Astrocyte of the spinal cord (primary cell): ENCODE results near the gene ATF7.
"Not testable (repeated sequence)": the region's sequence is repeated elsewhere in the genome, so short reads cannot be mapped to it uniquely, and the experiment has no call there.

ENCODE experiments used
- DNase-seq: peaks from one replicate; pipeline ENCODE4 v3.0.0; 2011; ENCODE audit warnings: low read depth, low spot score
- H3K4me3 ChIP-seq: 2 replicates; pipeline ENCODE4 v1.5.1; 2011; ENCODE audit warnings: low read depth, mild to moderate bottlenecking, low read length, moderate library complexity
- CTCF ChIP-seq: IDR thresholded peaks from 2 replicates; pipeline ENCODE4 v1.5.1; 2012; ENCODE audit warnings: low read depth, mild to moderate bottlenecking, low read length, inconsistent platforms
- in situ Hi-C: cut with HindIII; loops from 2 replicates; pipeline ENCODE4 v1.10.0; 2017; ENCODE audit warnings: low sequenced_read_pairs

The ATF7 gene

GRCh38 chr12:53558631-53559030 is 67.6 kb downstream of the ATF7 start:
- no peak for TF ChIP-seq CTCF
- in situ Hi-C loops: no loop called here
- H3K4me3 ChIP-seq: no peak overlapping the region
- DNase-seq: no peak

- no peak for DNase-seq
- TF ChIP-seq CTCF: no peak
- in situ Hi-C loops: no loop called here
Measured at GRCh38 chr12:53552361-53553327, 73.5 kb downstream of the ATF7 start.

GRCh38 chr12:53551889-53552291 is 74.3 kb downstream of the ATF7 start:
- in situ Hi-C loops: no loop called here
- DNase-seq: peak; percentile 27
- no peak for TF ChIP-seq CTCF
- H3K4me3 ChIP-seq: no peak overlapping the region

More at GRCh38 chr12:53552361-53553327, 73.5 kb downstream of the ATF7 start:
- no peak overlapping the region for H3K4me3 ChIP-seq

- in situ Hi-C loops: no loop called here
- no peak for TF ChIP-seq CTCF
- H3K4me3 ChIP-seq: no peak overlapping the region
- peak; percentile 71 for DNase-seq
Measured at GRCh38 chr12:53550595-53550994, 75.6 kb downstream of the ATF7 start.

GRCh38 chr12:53550131-53550530 is 76.1 kb downstream of the ATF7 start:
- DNase-seq, H3K4me3 ChIP-seq, in situ Hi-C loops: not testable (repeated sequence)

GRCh38 chr12:53548354-53548753 is 77.8 kb downstream of the ATF7 start:
- in situ Hi-C loops, H3K4me3 ChIP-seq, DNase-seq: not testable (repeated sequence)

GRCh38 chr12:53543539-53543938 is 82.6 kb downstream of the ATF7 start:
- no peak overlapping the region for H3K4me3 ChIP-seq
- peak; percentile 78 for DNase-seq
- TF ChIP-seq CTCF: peak; percentile 97
- in situ Hi-C loops: no loop called here
